NCI-H1436 treated with DMSO at 0.1 percent for 48 hours (cell line): ENCODE data around the gene NINJ2.

ENCODE experiments used
- DNase-seq: peaks from one replicate; lab custom pipeline; 2025; lab: John Stamatoyannopoulos, UW

Gene NINJ2

DNA sequence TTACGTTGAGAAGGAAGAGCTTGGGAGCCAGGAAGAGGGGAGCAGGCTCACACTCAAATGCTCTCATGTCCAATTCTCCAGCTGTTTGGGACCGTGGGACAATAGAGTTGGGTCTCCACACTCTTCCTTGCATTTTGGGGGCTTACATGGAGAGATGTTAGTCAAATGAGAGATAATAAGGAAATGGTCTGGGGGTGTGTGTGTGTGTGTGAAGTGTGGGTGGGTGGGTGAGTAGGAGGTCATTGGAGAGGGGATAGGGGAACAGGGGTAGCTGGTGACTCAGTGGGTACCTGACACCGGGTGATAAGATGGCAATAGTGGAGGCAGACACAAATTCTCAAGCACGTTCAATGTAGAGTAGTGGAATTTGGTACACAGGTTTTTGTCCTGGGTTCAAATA is 135.5 kb downstream of the NINJ2 start:
- no peak for DNase-seq

DNA sequence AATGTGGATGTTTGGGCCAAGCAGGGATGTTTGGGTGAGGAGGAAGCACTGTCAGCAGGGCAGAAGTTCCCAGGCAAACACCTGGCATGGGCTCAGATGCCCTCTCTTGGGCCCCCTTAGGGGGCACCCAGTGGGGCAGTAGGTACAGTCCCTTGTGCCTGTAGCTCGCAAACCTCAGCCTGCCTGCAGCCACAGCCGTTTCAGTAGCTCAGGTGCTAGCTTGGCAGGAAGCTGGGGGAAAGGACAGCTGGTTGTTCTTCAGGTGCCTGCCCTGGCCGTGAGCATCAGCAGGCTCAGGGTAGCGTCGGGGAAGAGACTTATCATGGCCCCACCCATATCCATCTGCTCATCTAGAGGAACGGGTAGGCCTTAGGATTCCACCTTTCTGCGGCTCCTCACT is 136.0 kb downstream of the NINJ2 start:
- DNase-seq, result no peak

DNA sequence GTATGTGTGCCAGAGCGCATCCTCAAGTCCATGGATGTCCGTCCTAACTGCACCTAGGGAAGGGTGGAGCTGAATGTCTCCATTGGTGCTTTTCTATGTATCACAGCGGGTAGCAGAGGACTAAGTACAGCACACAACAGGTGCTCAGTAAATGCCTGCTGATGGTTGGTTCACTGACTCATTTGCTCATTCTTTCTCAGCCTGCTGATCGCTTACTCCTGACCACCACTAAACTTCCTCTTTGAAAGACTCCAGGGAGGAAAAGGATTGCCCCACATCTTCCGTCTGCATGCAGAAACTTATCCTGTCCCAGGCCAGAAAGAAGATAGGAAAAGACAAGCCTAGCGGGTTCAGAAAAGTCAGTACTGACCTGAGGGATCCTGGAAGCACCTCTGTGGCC is 137.2 kb downstream of the NINJ2 start:
- no peak for DNase-seq

DNA sequence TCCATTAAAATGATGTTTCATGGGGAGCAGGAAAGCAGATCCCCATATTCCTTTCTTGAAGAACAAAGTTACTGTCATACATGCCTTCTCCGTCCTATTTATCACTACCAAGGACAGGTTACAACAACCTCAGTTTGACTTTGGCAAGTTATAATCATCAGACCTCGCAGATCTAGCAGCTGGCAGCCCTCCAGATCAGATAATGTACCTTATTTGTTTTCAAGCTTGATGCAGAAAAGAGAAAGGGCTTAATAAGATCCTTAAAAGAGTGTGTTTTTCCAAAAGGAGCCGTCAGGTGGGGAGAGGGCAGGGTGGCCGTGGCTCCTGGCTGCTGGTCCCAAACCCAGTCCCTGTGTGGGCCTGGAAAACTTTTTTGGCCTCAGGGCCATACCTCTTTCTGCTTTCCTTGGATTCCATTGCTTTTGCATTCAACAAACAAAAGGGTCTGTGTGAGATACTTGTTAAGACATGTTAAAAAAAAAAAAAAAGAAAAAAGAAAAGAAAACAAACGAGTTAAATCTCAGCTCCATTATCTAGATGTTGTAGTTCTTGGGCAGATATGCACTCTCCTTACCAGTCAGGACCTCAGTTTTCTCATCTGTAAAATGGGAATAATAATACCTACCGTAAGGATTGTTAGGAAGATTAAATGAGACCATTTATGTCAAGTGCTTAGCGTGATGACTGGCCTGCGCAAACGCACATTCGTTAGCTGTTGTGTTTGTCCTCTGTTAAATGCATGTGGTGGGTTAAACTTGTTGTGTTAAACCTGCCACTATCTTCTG is 138.9 kb downstream of the NINJ2 start:
- no peak for DNase-seq

DNA sequence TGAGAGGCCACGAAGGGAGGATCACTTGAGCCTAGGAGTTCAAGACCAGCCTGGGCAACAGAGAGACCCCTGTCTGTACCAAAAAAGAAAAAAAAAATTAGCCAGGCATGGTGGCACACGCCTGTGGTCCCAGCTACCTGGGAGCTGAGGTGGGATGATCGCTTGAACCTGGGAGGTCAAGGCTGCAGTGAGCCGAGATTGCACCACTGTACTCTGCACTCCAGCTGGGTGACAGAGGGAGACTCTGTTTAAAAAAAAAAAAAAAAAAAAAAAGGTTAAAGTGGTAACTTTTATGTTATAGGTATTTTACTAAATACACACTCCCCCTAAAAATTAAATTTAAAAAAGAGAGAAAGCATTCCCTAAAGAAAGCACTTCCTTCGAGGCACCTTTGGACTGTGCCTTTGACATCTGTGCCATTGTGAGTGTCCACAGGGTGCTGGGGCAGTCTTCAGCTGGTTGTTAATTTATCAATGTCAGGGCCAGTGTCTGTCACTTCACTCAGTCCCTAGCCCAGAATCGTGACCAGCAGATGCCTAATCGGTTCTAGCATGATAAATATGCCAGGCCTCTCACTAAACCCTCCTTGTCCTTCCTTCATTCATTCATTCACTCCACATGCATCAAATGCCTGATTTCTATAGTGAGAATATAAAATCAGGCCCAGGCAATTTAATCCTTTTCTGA is 140.4 kb downstream of the NINJ2 start:
- DNase-seq, result no peak

DNA sequence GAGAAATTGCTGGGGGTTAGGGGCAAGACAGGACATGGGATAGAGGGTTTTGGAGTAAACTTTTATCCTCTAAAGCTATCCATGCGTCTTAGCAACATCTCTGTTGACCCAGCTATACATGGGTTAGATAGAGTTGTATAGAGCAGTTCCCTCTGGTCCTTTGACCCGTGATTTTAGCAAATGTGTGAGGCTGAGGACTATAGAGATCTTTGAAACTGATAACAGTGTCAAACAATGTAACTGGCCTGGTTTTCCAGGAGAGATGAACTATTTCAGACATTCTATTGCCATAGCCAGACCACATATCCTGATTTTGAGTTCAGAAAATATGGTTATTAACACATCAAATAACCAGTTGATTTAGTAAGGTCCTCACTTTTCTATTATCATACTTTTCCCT is 143.1 kb downstream of the NINJ2 start:
- DNase-seq, result no peak

DNA sequence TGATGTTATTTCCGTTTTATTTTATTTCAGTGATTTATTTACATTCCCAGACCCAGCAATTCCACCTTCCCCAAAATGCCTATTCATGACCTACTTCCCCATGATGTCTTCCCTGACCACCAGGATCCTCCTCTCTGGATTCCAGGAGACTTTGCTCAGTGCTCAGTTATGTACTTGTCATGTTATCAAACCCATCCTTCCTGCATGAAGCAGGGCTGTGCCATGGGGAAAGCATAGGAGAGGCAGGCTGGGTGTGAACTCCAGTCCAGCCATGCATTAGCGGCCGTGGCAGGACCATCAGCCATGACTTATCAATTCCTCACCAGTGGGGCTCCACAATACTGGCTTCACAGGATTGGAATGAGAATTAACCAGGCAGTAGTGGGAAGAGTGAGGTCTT is 145.7 kb downstream of the NINJ2 start:
- DNase-seq, result no peak
